HepG2 (cell line): ENCODE measurements around the gene NCR3LG1. TPM values are rescaled to one million over a fixed set of nuclear protein-coding genes. Genes with fewer than 3 reads are reported as not detected.

ENCODE experiments used
- ATAC-seq: fragments of 200-7000 bp; cut with Tn5 transposase; 3 replicates; pipeline ENCODE4 v1.9.1; 2020; ENCODE audit warnings: mild to moderate bottlenecking, moderate library complexity
- BruUV-seq: library from RNA; stranded (reverse); fragments of 400-500 nt; replicated peaks from 2 replicates; lab custom pipeline; 2021; lab: Mats Ljungman, UMichigan
- CTCF ChIA-PET: fragments of 300-600 bp; formaldehyde crosslinking; extraction: SDS; loops from one replicate; lab custom pipeline; 2021; ENCODE audit warnings: low total read pairs, inconsistent platforms, low intra/inter-chr PET ratio; lab: Yijun Ruan, JAX
- POLR2A ChIA-PET: fragments of 350-600 bp; sonication (Branson Sonifier 250); formaldehyde crosslinking; loops from one replicate; lab custom pipeline; 2020; ENCODE audit warnings: antibody characterized with exemption, inconsistent platforms; lab: Yijun Ruan, JAX
- DNase-seq: peaks from one replicate; pipeline ENCODE4 v3.0.0-alpha.2; 2015; ENCODE audit warnings: low spot score
- FAIRE-seq: peaks from 3 replicates; lab custom pipeline; 2011; peaks lifted over from hg19 to GRCh38; lab: Jason Lieb, UNC
- H2AFZ ChIP-seq: one replicate; pipeline ENCODE4 v1.6.1; 2011; ENCODE audit warnings: low read length, inconsistent platforms
- H3K27ac ChIP-seq: fragments of 300-600 bp; 3 replicates; pipeline ENCODE4 v1.8.0; 2011; ENCODE audit warnings: mixed run types, mild to moderate bottlenecking, mixed read lengths, low read length, inconsistent platforms; ENCODE audit not compliant: insufficient read depth; ENCODE audit errors: extremely low read length
- H3K27me3 ChIP-seq, 2 experiments: fragments of 200-600 bp in 1 of 2; 2 replicates in 1 of 2; 3 replicates in 1 of 2; pipeline versions ENCODE4 v1.6.0 to v1.8.0; 2011; ENCODE audit warnings: low read length in 2 of 2, mild to moderate bottlenecking in 2 of 2, moderate library complexity in 2 of 2, inconsistent platforms in 1 of 2; ENCODE audit not compliant: insufficient read depth in 2 of 2, control insufficient read depth in 1 of 2
- H3K36me3 ChIP-seq, 2 experiments: fragments of 200-600 bp in 1 of 2; replicated peaks in 1 of 2; 2 replicates in 1 of 2; 3 replicates in 1 of 2; pipeline versions ENCODE4 v1.5.1 to v1.8.0; 2011; ENCODE audit warnings: low read length in 2 of 2, inconsistent platforms in 1 of 2; ENCODE audit not compliant: insufficient read depth in 2 of 2, control insufficient read depth in 1 of 2
- H3K4me1 ChIP-seq: 2 replicates; pipeline ENCODE4 v1.5.1; 2012; ENCODE audit warnings: low read length, inconsistent platforms; ENCODE audit not compliant: insufficient read depth
- H3K4me2 ChIP-seq: 2 replicates; pipeline ENCODE4 v1.6.0; 2011; ENCODE audit warnings: low read depth, low read length, inconsistent platforms
- H3K4me3 ChIP-seq, 3 experiments: fragments of 200-600 bp in 1 of 3; sonication (generic), shearing (Covaris generic) in 1 of 3; replicated peaks in 1 of 3; 2 replicates each; pipeline ENCODE4 v1.5.1; 2011 to 2016; ENCODE audit warnings: low read length in 3 of 3, inconsistent platforms in 2 of 3, low read depth in 2 of 3, mild to moderate bottlenecking in 2 of 3, control low read depth in 1 of 3, mixed read lengths in 1 of 3; ENCODE audit not compliant: insufficient read depth in 1 of 3
- H3K79me2 ChIP-seq: one replicate; pipeline ENCODE4 v1.6.1; 2011; ENCODE audit warnings: low read length, inconsistent platforms; ENCODE audit not compliant: insufficient read depth
- H3K9ac ChIP-seq: 2 replicates; pipeline ENCODE4 v1.6.0; 2011; ENCODE audit warnings: mild to moderate bottlenecking, low read depth, low read length, inconsistent platforms; ENCODE audit not compliant: insufficient read depth
- H3K9me3 ChIP-seq: 2 replicates; pipeline ENCODE4 v1.5.1; 2012; ENCODE audit warnings: mild to moderate bottlenecking, low read length
- H4K20me1 ChIP-seq: 2 replicates; pipeline ENCODE4 v1.6.0; 2011; ENCODE audit warnings: inconsistent platforms, mild to moderate bottlenecking, low read length, moderate library complexity; ENCODE audit not compliant: insufficient read depth
- ATF3 ChIP-seq: sonication (generic); formaldehyde crosslinking; IDR thresholded peaks from 2 replicates; pipeline ENCODE4 v1.4.0; 2020; ENCODE audit warnings: missing genetic modification reagents
- DPF2 ChIP-seq: sonication (generic); formaldehyde crosslinking; IDR thresholded peaks from 2 replicates; pipeline ENCODE4 v1.4.0; 2020; ENCODE audit warnings: mild to moderate bottlenecking, low read depth, missing genetic modification reagents, borderline replicate concordance
- E2F2 ChIP-seq: sonication (generic); formaldehyde crosslinking; IDR thresholded peaks from 2 replicates; pipeline ENCODE4 v1.4.0; 2020; ENCODE audit warnings: missing genetic modification reagents, borderline replicate concordance
- FOSL1 ChIP-seq: sonication (generic); formaldehyde crosslinking; IDR thresholded peaks from 2 replicates; pipeline ENCODE4 v1.9.0; 2021; ENCODE audit warnings: missing genetic modification reagents, borderline replicate concordance
- HOXA3 ChIP-seq: sonication (generic); formaldehyde crosslinking; IDR thresholded peaks from 2 replicates; pipeline ENCODE4 v1.5.0; 2020; ENCODE audit warnings: missing genetic modification reagents
- JUN ChIP-seq: sonication (generic); formaldehyde crosslinking; IDR thresholded peaks from 2 replicates; pipeline ENCODE4 v1.4.0; 2020; ENCODE audit warnings: mild to moderate bottlenecking, missing genetic modification reagents
- RNF2 ChIP-seq: fragments of 450-650 bp; conservative IDR thresholded peaks from 2 replicates; pipeline ENCODE4 v1.6.1; 2016; ENCODE audit warnings: low read depth
- SALL1 ChIP-seq: sonication (generic); formaldehyde crosslinking; IDR thresholded peaks from 2 replicates; pipeline ENCODE4 v1.8.0; 2022; ENCODE audit warnings: mild to moderate bottlenecking, missing genetic modification reagents
- ZNF281 ChIP-seq: sonication (generic); formaldehyde crosslinking; IDR thresholded peaks from 2 replicates; pipeline ENCODE4 v1.4.0; 2020; ENCODE audit warnings: missing genetic modification reagents, borderline replicate concordance
- ZNF333 ChIP-seq: sonication (generic); formaldehyde crosslinking; IDR thresholded peaks from 2 replicates; pipeline ENCODE4 v1.4.0; 2020; ENCODE audit warnings: mild to moderate bottlenecking, missing genetic modification reagents, borderline replicate concordance
- ZNF644 ChIP-seq: IDR thresholded peaks from 2 replicates; pipeline ENCODE4 v1.6.1; 2016; ENCODE audit warnings: low read depth
- WGBS: methylation state at CpG from one replicate; pipeline ENCODE4 v1.1.6; 2017; ENCODE audit warnings: low lambda C conversion rate; 5-methylcytosine and 5-hydroxymethylcytosine counted together
- in situ Hi-C: cut with HindIII; loops from 2 replicates; pipeline ENCODE4 v1.10.0; 2017; ENCODE audit warnings: low pct_unique_long_range_greater_than_20kb; ENCODE audit not compliant: extremely low pct_ligation_motif_present
- intact Hi-C: fragments of 100-400 bp; cut with micrococcal nuclease; formaldehyde crosslinking; loops from one replicate; pipeline ENCODE4 v1.10.0; 2022; ENCODE audit not compliant: unreplicated experiment
- polyA plus RNA-seq, 8 experiments: library from polyadenylated mRNA; depleted of rRNA in 3 of 8; stranded (reverse) in 7 of 8; unstranded in 1 of 8; fragments of >200 nt; fragmentation: Illumina TruSeq in 4 of 8; extraction: Trizol in 4 of 8; gene quantifications; 2 replicates each; pipeline versions ENCODE4 v1.2.1 to v1.2.3, GENCODE V29; 2011 to 2016; ENCODE audit warnings: low read depth in 4 of 8, missing spikeins in 1 of 8, mixed read lengths in 1 of 8; ENCODE audit not compliant: insufficient read depth in 1 of 8
- total RNA-seq, 5 experiments: library from RNA; depleted of rRNA; stranded (reverse); fragments of >200 nt; fragmentation: Illumina TruSeq; extraction: Trizol; gene quantifications; 2 replicates each; pipeline ENCODE4 v1.2.3, GENCODE V29; 2016; ENCODE audit warnings: low read depth in 1 of 5
- TF ChIP-seq, protein P1 (sequence below): sonication (generic); formaldehyde crosslinking; IDR thresholded peaks from 2 replicates; pipeline ENCODE4 v1.4.0; 2020; ENCODE audit warnings: missing genetic modification reagents, low read depth, mild to moderate bottlenecking, borderline replicate concordance
- TF ChIP-seq, protein P2 (sequence below), 2 experiments: sonication (generic) in 1 of 2; formaldehyde crosslinking in 1 of 2; IDR thresholded peaks; 2 replicates each; pipeline versions ENCODE4 v1.5.1 to v1.6.1; 2011 to 2020; ENCODE audit warnings: borderline replicate concordance in 1 of 2, low read depth in 1 of 2, low read length in 1 of 2, mild to moderate bottlenecking in 1 of 2, missing genetic modification reagents in 1 of 2, moderate library complexity in 1 of 2

Gene NCR3LG1
- total and polyA plus RNA-seq, 2 of the 13 experiments (the other 11 are each of a cell fraction or from before 2014, with no cell fraction given), result 16.1 to 25.1 TPM

GRCh38 chr11:17423533-17424310, 72.1 kb downstream of the NCR3LG1 start:
- Histone ChIP-seq H4K20me1 (no peaks in the 10 kb centered on the region), H3K27ac (no peak overlapping the region), H3K9ac (no peak overlapping the region), H3K4me3 (no peak overlapping the region), H3K27me3 (peaks cover 5 to 11% of the 10 kb centered on the region in 2 experiments; a peak in 3 of 5 replicates), H3K4me2 (no peak overlapping the region), H2AFZ (no peak overlapping the region), H3K79me2 (no peaks in the 10 kb centered on the region), H3K36me3 (no peaks in the 10 kb centered on the region), H3K4me1 (peaks cover 10% of the 10 kb centered on the region), H3K9me3 (no peaks in the 10 kb centered on the region)
- intact Hi-C loops, result no loop called here
- in situ Hi-C loops, result no loop called here
- peak; percentile 58 for DNase-seq
- ChIA-PET POLR2A (no interaction called here), CTCF (no interaction called here)
- no peak for FAIRE-seq
- peak; percentile 94 for ATAC-seq
- no TSS peak for BruUV-seq
- WGBS, result 43% methylated on average over 9 of the region's 11 CpGs
- TF ChIP-seq E2F2 (no peak), ZNF644 (CRISPR knock-in tag) (peak; percentile 67; the same call in 1 of the 2 replicates), ZNF333 (no peak), FOSL1 (CRISPR knock-in tag) (peak; percentile 64), SALL1 (CRISPR knock-in tag) (peak; percentile 48; the same call in 1 of the 2 replicates), DPF2 (CRISPR knock-in tag) (0 out of 2 replicates have a peak, but pooled peaks have one; percentile 27), HOXA3 (0 out of 2 replicates have a peak, but pooled peaks have one; percentile 19), ATF3 (CRISPR knock-in tag) (0 out of 2 replicates have a peak, but pooled peaks have one; percentile 46), JUN (CRISPR knock-in tag) (no peak; the same call in 1 of the 2 replicates), RNF2 (peak; percentile 78), ZNF281 (CRISPR knock-in tag) (no peak)
- TF ChIP-seq, protein P1, sequence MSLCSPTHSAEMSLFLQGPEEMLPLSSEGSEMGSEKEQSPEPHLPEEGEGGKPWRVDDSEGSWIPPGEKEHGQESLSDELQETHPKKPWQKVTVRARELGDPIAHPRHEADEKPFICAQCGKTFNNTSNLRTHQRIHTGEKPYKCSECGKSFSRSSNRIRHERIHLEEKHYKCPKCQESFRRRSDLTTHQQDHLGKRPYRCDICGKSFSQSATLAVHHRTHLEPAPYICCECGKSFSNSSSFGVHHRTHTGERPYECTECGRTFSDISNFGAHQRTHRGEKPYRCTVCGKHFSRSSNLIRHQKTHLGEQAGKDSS, result 0 out of 2 replicates have a peak, but pooled peaks have one; percentile 50
- TF ChIP-seq, protein P2, sequence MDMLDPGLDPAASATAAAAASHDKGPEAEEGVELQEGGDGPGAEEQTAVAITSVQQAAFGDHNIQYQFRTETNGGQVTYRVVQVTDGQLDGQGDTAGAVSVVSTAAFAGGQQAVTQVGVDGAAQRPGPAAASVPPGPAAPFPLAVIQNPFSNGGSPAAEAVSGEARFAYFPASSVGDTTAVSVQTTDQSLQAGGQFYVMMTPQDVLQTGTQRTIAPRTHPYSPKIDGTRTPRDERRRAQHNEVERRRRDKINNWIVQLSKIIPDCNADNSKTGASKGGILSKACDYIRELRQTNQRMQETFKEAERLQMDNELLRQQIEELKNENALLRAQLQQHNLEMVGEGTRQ (IDR thresholded peaks at IDR 0.05; ENCODE audit: low read depth, low read length), result peak; percentile 21; the same call in 1 of the 2 replicates
- TF ChIP-seq, protein P2 (CRISPR knock-in tag; IDR thresholded peaks at IDR 0.05; ENCODE audit: borderline replicate concordance), result peak; percentile 21; the same call in 1 of the 2 replicates
